Kidney epithelial cell (primary cell): ENCODE measurements around the gene VWDE. TPM values are rescaled to one million over a fixed set of nuclear protein-coding genes. Genes with fewer than 3 reads are reported as not detected.
"Not testable (repeated sequence)": the region's sequence is repeated elsewhere in the genome, so short reads cannot be mapped to it uniquely, and the experiment has no call there.

Experiments used
- DNase-seq: peaks from one replicate; pipeline ENCODE4 v3.0.0-alpha.2; 2010; ENCODE audit warnings: low read depth
- H3K27me3 ChIP-seq: 2 replicates; pipeline ENCODE4 v1.6.0; 2011; ENCODE audit warnings: low read length; ENCODE audit not compliant: control insufficient read depth, insufficient read depth
- H3K36me3 ChIP-seq: 2 replicates; pipeline ENCODE4 v1.5.1; 2011; ENCODE audit warnings: low read length; ENCODE audit not compliant: control insufficient read depth, insufficient read depth
- H3K4me3 ChIP-seq: 2 replicates; pipeline ENCODE4 v1.5.1; 2011; ENCODE audit warnings: low read depth, mild to moderate bottlenecking, control low read depth, low read length
- CTCF ChIP-seq: IDR thresholded peaks from 2 replicates; pipeline ENCODE4 v1.5.1; 2011; ENCODE audit warnings: mild to moderate bottlenecking, moderate library complexity, low read length, control low read depth, inconsistent platforms; ENCODE audit not compliant: insufficient read depth, poor library complexity, severe bottlenecking
- total RNA-seq: library from RNA; depleted of rRNA; stranded (reverse); fragments of >200 nt; gene quantifications from 2 replicates; pipeline ENCODE4 v1.2.3, GENCODE V29; 2015

The VWDE gene
- total RNA-seq, 1 donor from 2014 or later = 3.3 TPM

GRCh38 chr7:12410523-12410922, 6.9 kb upstream of the VWDE start:
- no peak for DNase-seq
- H3K36me3 ChIP-seq = no peaks in the 10 kb centered on the region
- TF ChIP-seq CTCF = no peak
- no peaks in the 10 kb centered on the region for H3K27me3 ChIP-seq
- H3K4me3 ChIP-seq = no peak overlapping the region

GRCh38 chr7:12409097-12409711, 5.5 kb upstream of the VWDE start:
- no peak for DNase-seq
- Histone ChIP-seq H3K4me3 (no peak overlapping the region), H3K27me3 (peaks cover under 1% of the 10 kb centered on the region), H3K36me3 (no peaks in the 10 kb centered on the region)
- TF ChIP-seq CTCF = no peak

GRCh38 chr7:12407652-12408051, 4.0 kb upstream of the VWDE start:
- H3K27me3 ChIP-seq, H3K36me3 ChIP-seq, H3K4me3 ChIP-seq, DNase-seq: not testable (repeated sequence)

- H3K4me3 ChIP-seq = no peak overlapping the region
- no peak for TF ChIP-seq CTCF
- no peak for DNase-seq
These were observed 1.3 kb downstream of the VWDE start for GRCh38 chr7:12402365-12402725.

GRCh38 chr7:12401538-12402364, 1.9 kb downstream of the VWDE start:
- no peak overlapping the region for H3K4me3 ChIP-seq
- peaks cover 4% of the 10 kb centered on the region for H3K27me3 ChIP-seq
- DNase-seq = no peak
- H3K36me3 ChIP-seq = no peaks in the 10 kb centered on the region
- no peak for TF ChIP-seq CTCF

More at GRCh38 chr7:12402365-12402725, 1.3 kb downstream of the VWDE start:
- H3K27me3 ChIP-seq = peaks cover 4% of the 10 kb centered on the region
- no peaks in the 10 kb centered on the region for H3K36me3 ChIP-seq

GRCh38 chr7:12398186-12398585, 5.5 kb downstream of the VWDE start:
- H3K27me3 ChIP-seq = no peaks in the 10 kb centered on the region
- no peaks in the 10 kb centered on the region for H3K36me3 ChIP-seq
- no peak for DNase-seq
- no peak overlapping the region for H3K4me3 ChIP-seq
- no peak for TF ChIP-seq CTCF
